LNCaP clone FGC (cell line): ENCODE results near the gene TMEM130.

Experiments
- DNase-seq: peaks from one replicate; pipeline ENCODE4 v3.0.0-alpha.2; 2011; ENCODE audit warnings: low read depth
- H3K4me3 ChIP-seq: 2 replicates; pipeline ENCODE4 v1.5.1; 2011; ENCODE audit warnings: mild to moderate bottlenecking, low read depth, low read length, control low read depth
- CTCF ChIP-seq: IDR thresholded peaks from 2 replicates; pipeline ENCODE4 v1.5.1; 2012; ENCODE audit warnings: mild to moderate bottlenecking; ENCODE audit not compliant: control insufficient read depth, insufficient read depth; ENCODE audit errors: extremely low read depth

The TMEM130 gene

GRCh38 chr7:98908585-98908984, 38.8 kb upstream of the TMEM130 start:
- no peak for DNase-seq
- H3K4me3 ChIP-seq, result no peak overlapping the region
- no peak for TF ChIP-seq CTCF

GRCh38 chr7:98907570-98907969, 37.8 kb upstream of the TMEM130 start:
- no peak for TF ChIP-seq CTCF
- DNase-seq, result no peak

GRCh38 chr7:98903246-98903645, 33.4 kb upstream of the TMEM130 start:
- no peak for TF ChIP-seq CTCF
- DNase-seq, result no peak
- no peak overlapping the region for H3K4me3 ChIP-seq

More at GRCh38 chr7:98907570-98907969, 37.8 kb upstream of the TMEM130 start:
- no peak overlapping the region for H3K4me3 ChIP-seq

- no peak for DNase-seq
- no peak overlapping the region for H3K4me3 ChIP-seq
- no peak for TF ChIP-seq CTCF
Measured at GRCh38 chr7:98902523-98902922, 32.7 kb upstream of the TMEM130 start.

- no peak for TF ChIP-seq CTCF
- no peak for DNase-seq
- no peak overlapping the region for H3K4me3 ChIP-seq
Measured at GRCh38 chr7:98900815-98901214, 31.0 kb upstream of the TMEM130 start.

DNA sequence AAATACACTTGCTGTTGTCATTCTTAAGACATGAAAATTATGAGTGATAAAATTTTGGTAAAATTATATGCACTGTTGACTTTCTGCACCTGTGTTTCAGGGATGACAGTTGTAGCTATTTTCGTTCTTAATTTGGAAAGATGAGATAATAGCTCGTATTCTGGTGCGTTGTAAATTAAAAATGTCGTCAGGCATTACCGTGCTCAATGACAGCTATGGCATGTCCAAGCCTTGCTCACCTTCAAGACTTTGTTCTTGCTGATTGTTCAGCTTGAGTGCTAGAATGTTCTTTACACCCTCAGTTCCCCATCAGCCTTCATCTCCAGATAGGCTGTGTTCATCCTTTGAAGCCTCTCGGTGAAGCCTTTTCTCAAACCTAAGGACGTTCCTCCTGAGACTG, 30.0 kb upstream of the TMEM130 start:
- TF ChIP-seq CTCF, result no peak
- DNase-seq, result no peak
- H3K4me3 ChIP-seq, result no peak overlapping the region

DNA sequence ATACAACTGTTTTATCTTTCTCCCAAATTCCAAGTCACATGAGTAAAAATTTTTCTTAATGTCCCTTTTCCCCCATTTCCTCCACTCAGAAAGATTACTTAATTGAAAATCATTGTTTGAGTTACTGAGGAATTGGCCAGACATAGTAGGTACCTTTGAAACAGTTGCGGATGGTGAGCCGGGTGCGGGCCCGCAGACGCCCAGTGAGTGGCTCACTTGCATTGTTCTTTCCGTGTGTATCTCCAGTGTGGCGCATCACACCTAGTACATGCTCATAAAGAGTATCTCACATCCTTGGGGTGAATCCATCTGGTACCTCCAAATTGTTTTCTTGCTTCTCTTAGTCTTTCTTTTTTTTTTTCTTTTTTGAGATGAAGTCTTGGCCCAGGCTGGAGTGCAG, 22.8 kb upstream of the TMEM130 start:
- TF ChIP-seq CTCF, result no peak
- DNase-seq, result no peak
- no peak overlapping the region for H3K4me3 ChIP-seq
